Measurements from ENCODE around the gene SPRED3.

The SPRED3 gene

DNA sequence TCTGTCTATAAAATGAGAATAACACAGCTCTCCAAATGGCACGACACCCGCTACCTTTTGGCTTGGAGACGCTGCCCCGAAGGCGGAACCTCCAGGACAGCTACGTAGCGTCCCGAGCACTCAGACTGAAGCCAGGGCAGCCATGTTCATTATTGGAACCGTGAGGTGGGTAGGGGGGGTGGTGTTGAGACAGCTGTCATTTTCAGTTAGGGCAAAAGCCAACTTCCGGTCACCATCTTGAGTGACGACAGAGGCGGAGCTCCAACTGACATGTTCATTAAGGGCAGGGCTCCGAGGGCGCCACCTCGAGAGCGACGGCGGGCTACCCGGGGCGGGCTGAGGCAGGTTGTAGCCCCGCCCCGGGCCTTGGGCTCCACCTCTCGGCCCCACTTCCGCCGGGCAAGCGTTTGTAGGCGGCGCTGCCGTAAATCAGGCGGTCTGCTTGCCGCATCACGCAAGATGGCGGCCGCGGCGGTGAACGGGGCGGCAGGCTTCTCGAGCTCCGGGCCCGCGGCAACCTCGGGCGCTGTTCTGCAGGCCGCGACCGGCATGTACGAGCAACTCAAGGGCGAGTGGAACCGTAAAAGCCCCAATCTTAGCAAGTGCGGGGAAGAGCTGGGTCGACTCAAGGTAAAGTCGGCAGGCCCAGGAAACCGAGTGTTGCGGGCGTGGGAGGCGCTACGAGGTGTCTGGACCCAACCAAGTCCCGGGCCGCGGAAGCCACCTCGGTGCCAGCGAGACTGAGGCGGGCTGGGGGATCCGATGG lies 14.0 kb upstream of the SPRED3 start, which contains the start of gene PSMD8:
Gene PSMD8, plus strand, starts transcription at position 240 of the 766 bp plus-strand sequence. Its CDS starts 31 bp downstream, at position 271.
- H3K27ac ChIP-seq, result peak within 1 kb of the TSS; percentile 74
- TF ChIP-seq ZFX (IDR thresholded peaks at IDR 0.05; ENCODE audit: borderline replicate concordance), result no peak
- TF ChIP-seq, protein P1, sequence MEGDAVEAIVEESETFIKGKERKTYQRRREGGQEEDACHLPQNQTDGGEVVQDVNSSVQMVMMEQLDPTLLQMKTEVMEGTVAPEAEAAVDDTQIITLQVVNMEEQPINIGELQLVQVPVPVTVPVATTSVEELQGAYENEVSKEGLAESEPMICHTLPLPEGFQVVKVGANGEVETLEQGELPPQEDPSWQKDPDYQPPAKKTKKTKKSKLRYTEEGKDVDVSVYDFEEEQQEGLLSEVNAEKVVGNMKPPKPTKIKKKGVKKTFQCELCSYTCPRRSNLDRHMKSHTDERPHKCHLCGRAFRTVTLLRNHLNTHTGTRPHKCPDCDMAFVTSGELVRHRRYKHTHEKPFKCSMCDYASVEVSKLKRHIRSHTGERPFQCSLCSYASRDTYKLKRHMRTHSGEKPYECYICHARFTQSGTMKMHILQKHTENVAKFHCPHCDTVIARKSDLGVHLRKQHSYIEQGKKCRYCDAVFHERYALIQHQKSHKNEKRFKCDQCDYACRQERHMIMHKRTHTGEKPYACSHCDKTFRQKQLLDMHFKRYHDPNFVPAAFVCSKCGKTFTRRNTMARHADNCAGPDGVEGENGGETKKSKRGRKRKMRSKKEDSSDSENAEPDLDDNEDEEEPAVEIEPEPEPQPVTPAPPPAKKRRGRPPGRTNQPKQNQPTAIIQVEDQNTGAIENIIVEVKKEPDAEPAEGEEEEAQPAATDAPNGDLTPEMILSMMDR (IDR thresholded peaks at IDR 0.05), result peak; percentile 50

DNA sequence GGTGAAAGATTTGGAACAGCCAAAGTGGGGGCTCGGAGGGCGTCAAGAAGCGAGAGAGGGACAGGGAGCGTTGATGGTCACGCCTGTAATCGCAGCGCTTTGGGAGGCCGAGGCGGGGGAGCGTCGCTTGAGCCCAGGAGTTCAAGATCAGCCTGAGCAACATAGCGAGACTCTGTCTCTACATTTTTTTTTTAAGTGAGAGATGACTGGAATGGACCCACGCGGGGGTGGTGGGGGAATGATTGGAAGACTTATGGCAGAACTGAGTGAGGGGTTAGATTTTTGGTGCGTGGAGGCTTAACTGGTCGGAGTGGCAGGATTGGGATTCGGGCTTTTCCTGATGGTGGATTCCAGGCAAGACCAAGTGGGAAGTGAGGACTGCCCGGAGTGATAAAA lies 13.4 kb upstream of the SPRED3 start:
- TF ChIP-seq, protein P1 (IDR thresholded peaks at IDR 0.05), result no peak
- TF ChIP-seq ZFX (IDR thresholded peaks at IDR 0.05; ENCODE audit: borderline replicate concordance), result no peak

DNA sequence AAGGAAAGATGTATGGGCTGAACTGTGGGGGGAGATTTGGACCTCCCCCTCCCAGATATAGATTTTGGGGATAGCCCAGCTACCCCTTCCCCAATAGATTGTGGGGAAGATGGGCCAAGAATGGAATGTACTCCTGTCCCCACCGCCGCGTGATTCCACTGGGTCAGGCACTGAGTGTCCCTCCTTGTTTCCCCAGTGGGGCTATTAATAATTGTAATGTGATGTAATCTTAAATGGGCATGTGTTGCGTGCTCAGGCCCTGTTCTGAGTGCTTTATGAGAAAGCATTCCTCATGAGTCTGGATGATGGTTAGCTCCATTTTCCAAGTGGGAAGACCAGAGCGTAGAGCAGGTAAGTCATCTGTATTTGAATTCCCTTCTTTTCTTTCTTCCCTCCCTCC lies 12.7 kb upstream of the SPRED3 start:
- peak overlapping the region; percentile 74 for H3K27ac ChIP-seq
- TF ChIP-seq, protein P1 (IDR thresholded peaks at IDR 0.05), result no peak
- TF ChIP-seq ZFX (IDR thresholded peaks at IDR 0.05; ENCODE audit: borderline replicate concordance), result no peak

More for the DNA sequence above, 13.4 kb upstream of the SPRED3 start:
- H3K27ac ChIP-seq, result peak overlapping the region; percentile 74

DNA sequence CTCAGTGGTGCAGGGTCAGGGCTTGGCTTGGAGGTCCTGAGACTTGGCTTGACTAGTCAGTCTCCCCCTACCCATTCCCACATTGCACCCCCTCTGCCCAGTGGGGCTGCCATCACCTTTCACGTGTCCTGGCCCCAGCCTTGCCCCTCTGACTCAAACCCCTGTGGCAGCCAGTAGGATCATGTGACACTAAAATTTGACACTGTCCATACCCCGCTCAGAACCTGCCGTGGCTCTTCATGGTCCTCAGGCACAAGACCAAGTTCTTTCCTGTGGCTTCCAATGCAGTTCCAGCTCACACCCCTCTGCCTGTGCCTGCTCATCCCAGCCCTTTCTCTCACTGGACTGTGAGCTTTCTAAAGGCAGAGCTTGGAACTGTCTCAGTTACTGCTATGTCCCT lies 11.9 kb upstream of the SPRED3 start:
- TF ChIP-seq, protein P1 (IDR thresholded peaks at IDR 0.05), result no peak
- no peak for TF ChIP-seq ZFX (IDR thresholded peaks at IDR 0.05; ENCODE audit: borderline replicate concordance)
- H3K27ac ChIP-seq, result peak overlapping the region; percentile 74; the same call in 1 of the 2 replicates

DNA sequence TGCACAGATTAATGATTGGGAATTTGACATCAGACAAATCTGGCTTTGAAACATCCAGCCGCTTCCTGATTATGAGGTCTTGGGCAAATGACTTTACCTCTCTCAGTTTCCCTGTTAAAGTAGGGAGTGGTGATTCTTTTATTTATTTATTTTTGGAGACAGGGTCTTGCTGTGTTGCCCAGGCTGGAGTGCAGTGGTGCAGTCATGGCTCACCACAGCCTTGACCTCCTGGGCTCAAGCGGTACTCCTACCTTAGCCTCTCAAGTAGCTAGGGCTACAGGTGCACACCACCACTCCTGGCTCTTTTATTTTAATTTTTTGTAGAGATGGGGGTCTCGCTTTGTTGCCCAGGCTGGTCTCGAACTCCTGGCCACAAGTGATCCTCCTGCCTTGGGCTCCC lies 11.4 kb upstream of the SPRED3 start:
- peak overlapping the region; percentile 20; the same call in 1 of the 2 replicates for H3K27ac ChIP-seq
- no peak for TF ChIP-seq ZFX (IDR thresholded peaks at IDR 0.05; ENCODE audit: borderline replicate concordance)
- TF ChIP-seq, protein P1 (IDR thresholded peaks at IDR 0.05), result no peak

DNA sequence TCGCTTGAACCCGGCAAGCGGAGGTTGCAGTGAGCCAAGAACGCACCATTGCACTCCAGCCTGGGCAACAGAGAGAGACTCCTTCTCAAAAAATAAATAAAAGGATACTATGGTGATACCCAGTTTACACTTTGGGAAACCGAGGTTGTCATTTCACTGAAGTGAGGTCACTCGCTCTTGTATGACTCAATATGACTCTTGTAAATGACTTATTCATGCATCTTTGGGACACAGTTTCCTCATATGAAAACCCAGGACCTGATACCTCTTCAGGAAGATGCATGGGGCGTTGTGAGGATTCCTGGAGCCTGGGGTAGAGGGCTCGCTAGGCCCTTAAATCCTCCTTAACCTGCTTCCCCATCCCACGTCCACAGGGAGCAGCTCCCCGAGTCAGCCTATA lies 9.6 kb upstream of the SPRED3 start:
- TF ChIP-seq, protein P1 (IDR thresholded peaks at IDR 0.05), result no peak
- no peak for TF ChIP-seq ZFX (IDR thresholded peaks at IDR 0.05; ENCODE audit: borderline replicate concordance)
- peak overlapping the region; percentile 18 for H3K27ac ChIP-seq

DNA sequence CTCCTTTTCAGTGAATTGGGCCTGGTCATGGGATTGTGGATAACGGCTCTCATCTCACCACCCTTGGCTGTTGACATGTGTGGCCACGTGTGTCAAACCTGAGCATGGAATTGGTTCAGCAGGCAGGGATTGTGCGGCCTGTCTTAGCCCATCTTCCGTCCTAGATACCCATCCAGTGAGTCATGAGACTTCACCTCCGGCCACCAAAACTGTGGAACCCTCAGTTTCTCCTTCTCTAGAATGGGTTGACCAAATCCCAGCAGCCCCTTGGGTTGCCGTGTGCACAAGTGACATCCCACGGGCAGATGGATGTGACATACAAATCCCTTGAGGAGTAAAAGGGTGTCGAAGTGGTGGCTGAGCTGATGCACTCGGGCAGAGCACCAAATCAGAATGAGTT lies 7.4 kb upstream of the SPRED3 start:
- TF ChIP-seq, protein P1 (IDR thresholded peaks at IDR 0.05), result no peak
- no peak for TF ChIP-seq ZFX (IDR thresholded peaks at IDR 0.05; ENCODE audit: borderline replicate concordance)
- H3K27ac ChIP-seq, result no peak overlapping the region; the same call in 1 of the 2 replicates
